HG02588 (cell line): Measurements from ENCODE around the gene RNH1.

Source experiments
- ATAC-seq: cut with Tn5 transposase; IDR thresholded peaks from one replicate; pipeline ENCODE4 v1.9.1; 2021; ENCODE audit warnings: mild to moderate bottlenecking, moderate library complexity; ENCODE audit not compliant: unreplicated experiment

RNH1 gene

DNA sequence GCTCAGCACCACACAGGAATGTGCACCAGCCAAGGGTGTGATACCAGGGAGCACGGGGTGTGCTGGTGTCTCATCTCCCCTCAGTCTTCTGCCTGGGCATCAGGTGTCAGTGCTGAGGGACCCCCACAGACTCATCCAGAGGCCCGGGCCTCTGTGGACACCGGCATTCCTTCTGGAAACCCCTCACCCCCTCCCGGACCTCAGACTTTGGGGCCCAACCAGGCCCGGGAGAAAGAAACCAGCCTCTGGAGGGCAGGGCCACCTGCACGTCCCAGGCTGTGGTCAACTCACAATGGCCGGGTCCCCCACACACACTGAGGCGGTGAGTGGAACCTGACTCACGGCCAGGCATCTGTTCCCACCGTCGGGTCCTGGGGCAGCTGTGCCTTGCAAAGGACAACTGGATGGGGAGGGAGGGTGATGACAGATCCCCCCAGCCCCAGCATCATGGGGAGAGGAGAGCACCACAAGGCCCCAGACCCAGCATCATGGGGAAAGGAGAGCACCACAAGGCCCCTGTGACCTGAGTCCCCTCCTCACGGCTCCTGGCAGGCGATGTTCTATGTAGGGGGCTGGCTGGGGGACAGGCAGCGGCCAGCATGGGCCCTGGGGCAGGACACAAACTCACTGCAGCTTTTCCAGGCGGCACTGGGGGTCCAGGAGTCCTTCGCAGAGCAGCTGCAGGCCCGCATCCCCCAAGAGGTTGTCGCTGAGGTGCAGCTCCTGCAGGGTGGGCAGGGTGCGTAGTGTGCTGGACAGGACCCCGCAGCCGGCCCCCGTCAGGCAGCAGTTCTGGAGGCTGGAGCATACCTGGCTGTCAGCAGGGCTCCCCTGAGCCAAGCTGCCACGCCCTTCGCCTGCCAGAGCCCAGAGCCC, 7.6 kb downstream of the RNH1 start:
- ATAC-seq = no peak

DNA sequence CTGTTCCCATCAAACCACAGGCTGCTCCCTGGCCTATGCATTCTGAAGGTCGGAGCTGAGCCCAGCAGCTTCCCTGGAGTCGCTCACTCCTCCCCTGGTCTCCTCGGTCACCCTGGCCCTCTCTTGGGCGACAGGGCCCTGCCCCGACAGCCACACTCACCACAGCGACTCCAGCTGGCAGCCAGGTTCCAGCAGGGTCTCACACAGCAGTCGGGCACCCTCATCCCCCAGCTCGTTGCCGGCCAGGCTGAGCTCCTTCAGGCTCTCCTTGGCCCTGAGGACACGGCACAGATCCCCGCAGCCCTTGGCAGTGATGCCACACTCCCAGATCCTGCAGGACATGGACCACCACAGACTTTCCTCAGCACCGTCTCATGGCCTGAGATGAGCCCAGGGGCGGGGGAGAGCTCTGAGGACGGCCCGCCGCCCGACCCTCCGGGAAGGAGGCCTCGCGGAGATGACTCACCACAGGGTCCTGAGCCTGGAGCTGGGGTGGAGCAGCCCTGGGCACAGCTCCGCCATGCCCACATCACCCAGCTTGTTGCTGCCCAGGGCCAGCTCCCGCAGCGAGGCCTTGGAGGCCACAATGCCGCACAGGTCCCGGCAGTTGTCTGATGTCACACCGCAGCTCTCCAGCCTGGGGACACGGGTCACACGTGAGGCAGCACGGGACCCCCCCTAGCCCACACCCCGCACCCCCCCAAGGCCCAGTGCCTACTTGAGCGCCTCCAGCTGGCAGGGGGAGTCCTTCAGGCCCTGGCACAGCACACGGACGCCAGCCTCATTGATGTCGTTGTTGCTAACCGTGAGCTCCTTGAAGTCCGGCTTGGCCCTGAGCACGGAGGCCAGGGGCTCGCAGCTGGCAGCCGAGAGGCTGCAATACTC, 8.5 kb downstream of the RNH1 start:
- ATAC-seq = no peak

DNA sequence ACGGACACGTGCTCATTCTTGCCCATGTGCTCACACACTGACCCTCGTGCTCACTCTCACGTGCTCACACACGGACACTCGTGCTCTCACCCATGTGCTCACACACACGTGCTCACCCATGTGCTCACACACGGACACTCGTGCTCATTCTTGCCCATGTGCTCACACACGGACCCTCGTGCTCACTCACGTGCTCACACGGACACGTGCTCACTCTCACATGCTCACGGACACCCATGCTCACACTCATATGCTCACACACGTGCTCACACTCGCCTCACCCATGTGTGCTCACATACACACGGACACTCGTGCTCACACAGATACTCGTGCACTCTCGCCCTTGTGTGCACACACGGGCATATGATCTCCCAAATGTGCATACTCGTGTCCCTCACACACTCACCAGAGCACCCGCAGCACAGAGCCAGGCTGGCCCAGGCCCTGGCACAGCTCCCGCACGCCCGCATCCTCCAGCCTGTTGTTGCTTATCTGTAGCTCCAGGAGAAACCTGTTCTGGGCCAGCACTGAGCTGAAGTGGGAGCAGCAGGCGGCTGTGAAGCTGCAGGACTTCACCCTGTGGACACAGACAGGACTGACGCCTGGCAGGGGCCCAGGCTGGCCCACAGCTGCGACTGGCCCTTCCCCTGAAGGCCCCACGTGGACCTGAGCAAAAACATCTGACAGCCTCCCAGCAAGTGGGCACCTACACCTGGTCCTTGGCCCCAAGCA, 9.3 kb downstream of the RNH1 start:
- no peak for ATAC-seq

DNA sequence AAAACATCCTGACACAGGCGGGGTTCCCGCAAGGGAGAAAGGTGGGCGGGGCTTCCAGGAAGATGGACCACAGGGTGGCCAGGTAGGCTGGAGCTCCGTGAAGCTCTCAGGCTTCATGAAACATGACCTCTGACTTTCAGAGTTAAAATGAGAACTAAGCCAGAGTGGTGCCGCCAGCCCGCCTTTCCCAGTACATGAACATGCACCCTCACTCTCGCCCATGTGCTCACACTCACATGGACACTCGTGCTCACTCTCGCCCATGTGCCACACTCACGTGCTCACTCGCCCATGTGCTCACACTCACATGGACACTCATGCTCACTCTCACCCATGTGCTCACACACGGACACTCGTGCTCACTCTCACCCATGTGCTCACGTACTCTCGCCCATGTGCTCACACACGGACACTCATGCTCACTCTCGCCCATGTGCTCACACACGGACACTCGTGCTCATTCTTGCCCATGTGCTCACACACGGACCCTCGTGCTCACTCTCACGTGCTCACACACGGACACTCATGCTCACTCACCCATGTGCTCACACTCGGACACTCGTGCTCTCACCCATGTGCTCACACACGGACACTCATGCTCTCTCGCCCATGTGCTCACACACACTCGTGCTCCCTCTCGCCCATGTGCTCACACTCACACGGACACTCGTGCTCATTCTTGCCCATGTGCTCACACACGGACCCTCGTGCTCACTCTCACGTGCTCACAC, 10.0 kb downstream of the RNH1 start:
- ATAC-seq = no peak

- ATAC-seq = no peak
These were observed 11.5 kb downstream of the RNH1 start for GRCh38 chr11:495537-495931.

- no peak for ATAC-seq
These were observed 12.1 kb downstream of the RNH1 start for GRCh38 chr11:494761-495536.

DNA sequence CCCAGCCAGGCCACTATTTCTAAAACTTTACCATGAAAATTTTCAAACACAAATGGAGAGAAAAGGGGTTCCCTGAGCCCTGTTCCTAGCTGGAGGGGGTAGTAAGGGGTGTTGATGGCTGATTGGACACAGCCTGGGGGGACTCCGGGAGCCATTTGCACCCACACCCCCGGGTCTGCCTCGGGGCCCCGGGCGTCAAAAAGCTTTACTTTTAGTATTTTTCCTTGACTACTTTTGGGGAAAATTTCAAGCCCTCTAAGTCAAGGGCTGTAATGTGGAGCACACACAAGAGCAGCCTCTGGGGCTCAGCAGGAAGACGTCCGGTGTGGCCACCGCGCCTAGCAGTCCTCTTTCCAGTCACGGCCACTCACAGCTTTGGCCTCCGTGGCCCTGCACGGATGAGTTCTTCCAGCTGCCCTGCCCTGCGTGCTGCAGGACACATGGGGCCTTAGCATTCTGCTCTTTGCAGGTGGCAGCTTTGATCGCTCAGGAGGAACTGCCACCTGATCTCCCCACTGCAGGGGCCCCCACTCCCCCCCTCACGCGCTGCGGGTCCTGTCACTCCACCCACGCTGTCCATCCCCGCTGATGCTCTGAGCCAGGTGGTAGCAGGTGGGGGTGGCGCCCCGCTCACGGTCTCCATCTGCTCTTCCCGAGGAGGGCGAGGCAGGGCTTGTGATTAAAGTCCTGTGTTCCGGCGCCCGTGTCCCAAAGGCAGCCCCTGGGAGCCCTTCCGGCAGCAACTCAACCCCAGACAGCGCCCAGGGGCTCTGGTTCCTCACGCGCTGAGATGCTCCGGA, 14.4 kb downstream of the RNH1 start:
- ATAC-seq = no peak

DNA sequence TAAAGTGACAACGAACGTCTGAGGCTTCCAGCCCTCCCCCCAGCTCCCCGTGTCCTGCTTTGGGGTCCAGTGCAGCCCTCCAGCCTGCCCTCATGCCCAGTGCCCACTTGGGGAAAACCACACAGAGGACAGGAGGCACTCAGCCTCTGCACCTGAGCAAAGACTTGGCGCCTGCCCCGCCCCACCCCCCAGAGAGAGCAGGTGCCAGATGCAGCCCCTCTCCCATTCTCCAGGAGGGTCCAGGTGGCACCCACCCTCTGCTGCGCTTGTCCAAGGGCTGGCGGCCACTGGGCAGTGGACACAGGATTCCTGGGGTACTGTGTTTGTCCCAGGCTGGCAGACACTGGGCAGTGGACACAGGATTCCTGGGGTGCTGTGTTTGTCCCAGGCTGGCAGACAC, 15.7 kb downstream of the RNH1 start:
- no peak for ATAC-seq

GRCh38 chr11:490930-491260, 16.1 kb downstream of the RNH1 start:
- ATAC-seq = no peak

DNA sequence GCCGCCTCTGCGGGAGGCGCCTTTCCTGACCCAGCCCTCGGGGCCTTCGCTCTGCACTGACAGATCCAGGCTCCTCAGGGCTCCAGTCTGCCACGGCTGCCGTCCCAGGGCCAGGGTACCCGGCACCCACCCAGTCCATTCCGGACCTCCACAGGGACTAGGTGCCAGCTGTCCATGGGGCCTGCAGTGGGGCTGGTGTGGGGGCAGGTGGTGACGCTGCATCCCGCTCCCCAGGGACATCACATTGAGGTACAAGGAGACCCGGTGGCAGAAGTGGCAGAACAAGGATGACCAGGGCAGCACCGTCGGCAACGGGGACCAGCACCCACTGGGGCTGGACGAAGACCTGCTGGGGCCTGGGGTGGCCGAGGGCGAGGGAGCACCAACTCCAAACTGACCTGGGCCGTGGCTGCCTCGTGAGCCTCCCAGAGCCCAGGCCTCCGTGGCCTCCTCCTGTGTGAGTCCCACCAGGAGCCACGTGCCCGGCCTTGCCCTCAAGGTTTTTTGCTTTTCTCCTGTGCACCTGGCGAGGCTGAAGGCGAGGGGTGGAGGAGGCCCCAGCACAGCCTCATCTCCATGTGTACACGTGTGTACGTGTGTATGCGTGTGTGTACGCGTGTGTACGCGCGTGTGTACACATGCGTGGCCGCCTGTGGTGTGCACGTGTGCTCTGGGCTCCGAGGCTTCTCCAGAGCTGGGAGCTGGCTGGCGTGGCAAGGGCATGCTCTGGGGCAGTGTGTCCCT, 16.7 kb downstream of the RNH1 start:
- ATAC-seq = no peak

DNA sequence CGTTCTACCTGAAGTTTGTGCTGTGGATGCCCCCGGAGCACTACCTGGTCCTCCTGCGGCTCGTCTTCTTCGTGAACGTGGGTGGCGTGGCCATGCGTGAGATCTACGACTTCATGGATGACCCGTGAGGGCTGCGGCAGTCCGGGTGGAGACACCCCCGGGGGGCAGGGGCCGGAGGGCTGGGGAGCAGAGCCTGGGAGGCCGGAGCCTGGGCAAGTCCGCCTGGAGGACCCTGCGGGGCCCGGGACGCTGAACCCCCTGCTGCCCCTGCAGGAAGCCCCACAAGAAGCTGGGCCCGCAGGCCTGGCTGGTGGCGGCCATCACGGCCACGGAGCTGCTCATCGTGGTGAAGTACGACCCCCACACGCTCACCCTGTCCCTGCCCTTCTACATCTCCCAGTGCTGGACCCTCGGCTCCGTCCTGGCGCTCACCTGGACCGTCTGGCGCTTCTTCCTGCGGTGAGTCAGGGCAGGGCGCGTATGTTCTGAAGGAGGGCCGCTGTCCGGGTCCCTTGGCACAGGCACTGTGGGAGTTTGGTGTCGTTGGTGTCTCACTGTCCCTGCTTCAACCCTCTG, 17.3 kb downstream of the RNH1 start:
- no peak for ATAC-seq

GRCh38 chr11:488992-489391, 18.1 kb downstream of the RNH1 start:
- no peak for ATAC-seq

DNA sequence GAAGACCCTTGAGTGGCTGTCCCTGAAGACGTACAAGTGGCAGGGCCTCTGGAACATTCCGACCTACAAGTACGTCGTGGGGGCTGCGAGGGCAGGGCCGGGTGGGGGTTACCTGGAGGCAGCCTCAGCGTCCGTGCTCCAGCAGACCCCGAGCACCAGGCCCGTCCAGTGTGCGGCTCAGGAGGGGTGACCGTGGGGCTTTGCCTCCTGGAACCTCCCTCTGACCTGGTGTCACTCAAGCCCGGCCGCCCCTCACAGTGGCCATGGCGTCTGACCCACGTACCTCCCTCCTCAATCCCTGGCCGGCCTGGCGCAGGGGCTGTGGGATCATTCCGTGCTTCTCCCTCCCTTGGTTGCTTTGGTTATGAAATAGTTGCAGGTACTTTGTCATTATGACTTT, 18.5 kb downstream of the RNH1 start:
- ATAC-seq = no peak

DNA sequence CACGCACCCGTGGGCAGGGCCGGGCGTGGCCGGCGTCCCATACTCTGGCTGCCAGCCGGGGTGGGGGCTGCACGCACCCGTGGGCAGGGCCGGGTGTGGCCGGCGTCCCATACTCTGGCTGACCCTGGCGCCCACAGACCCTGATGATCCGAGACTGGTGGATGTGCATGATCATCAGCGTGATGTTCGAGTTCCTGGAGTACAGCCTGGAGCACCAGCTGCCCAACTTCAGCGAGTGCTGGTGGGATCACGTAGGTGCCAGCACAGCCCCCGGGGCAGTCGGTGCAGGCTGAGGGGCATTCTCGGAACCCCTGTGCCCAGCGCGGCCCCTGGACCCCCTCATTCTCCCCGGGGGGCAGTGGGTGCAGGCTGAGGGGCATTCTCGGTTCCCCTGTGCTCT, 19.0 kb downstream of the RNH1 start:
- no peak for ATAC-seq

DNA sequence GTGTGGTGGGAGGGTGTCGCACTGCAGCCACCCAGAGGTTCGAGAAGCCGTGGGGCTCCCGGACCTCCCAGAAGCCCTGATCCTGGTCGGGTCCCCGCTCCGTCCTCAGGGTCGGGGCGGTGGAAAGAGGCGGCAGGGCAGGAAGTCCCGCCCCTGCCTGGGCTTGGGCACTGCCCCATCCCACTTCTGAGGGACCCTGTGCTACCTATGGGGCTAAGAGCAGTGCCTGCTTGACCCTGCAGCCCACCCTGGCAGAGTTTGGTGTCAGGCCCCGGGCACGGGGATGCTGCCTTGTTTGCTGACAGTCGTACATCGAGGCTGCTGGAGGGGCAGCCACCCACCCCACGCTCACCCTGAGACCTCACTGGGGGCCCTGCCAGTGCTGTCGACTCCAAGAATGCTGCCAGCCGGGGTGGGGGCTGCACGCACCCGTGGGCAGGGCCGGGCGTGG, 19.4 kb downstream of the RNH1 start:
- ATAC-seq = no peak

DNA sequence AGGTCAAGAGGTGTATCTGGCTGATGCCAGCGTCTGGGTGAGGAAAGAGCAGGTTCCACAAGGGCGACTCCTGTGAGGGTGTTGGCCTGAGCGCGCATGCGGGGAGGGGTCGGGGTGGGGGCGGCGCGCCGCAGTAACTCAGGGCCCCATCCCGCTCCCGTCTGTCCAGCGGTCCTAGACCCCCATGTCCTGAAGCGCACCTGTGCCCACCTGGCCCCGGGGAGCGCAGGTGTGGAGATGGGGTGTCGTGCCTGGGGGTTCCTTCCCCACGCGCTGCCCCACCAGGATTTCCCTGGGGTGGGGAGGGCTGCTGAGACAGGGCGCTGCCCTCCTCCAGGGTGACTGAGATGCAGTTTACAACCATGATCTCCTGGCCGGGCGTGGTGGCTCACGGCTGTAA, 20.9 kb downstream of the RNH1 start:
- ATAC-seq = no peak

- ATAC-seq = no peak
These were observed 22.4 kb downstream of the RNH1 start for GRCh38 chr11:484616-485015.

GRCh38 chr11:479311-479710, 27.7 kb downstream of the RNH1 start:
- ATAC-seq = no peak
